NCI-H345 treated with DMSO at 0.1 percent for 48 hours (cell line): Measurements from ENCODE around the gene RCBTB2.
A peak's percentile ranks its signal among the peaks of the same experiment; 100 is the strongest.
"Not testable (repeated sequence)": the region's sequence is repeated elsewhere in the genome, so short reads cannot be mapped to it uniquely, and the experiment has no call there.

Experiments
- DNase-seq: peaks from one replicate; lab custom pipeline; 2025; ENCODE audit not compliant: unreplicated experiment; lab: John Stamatoyannopoulos, UW

The RCBTB2 gene

DNA sequence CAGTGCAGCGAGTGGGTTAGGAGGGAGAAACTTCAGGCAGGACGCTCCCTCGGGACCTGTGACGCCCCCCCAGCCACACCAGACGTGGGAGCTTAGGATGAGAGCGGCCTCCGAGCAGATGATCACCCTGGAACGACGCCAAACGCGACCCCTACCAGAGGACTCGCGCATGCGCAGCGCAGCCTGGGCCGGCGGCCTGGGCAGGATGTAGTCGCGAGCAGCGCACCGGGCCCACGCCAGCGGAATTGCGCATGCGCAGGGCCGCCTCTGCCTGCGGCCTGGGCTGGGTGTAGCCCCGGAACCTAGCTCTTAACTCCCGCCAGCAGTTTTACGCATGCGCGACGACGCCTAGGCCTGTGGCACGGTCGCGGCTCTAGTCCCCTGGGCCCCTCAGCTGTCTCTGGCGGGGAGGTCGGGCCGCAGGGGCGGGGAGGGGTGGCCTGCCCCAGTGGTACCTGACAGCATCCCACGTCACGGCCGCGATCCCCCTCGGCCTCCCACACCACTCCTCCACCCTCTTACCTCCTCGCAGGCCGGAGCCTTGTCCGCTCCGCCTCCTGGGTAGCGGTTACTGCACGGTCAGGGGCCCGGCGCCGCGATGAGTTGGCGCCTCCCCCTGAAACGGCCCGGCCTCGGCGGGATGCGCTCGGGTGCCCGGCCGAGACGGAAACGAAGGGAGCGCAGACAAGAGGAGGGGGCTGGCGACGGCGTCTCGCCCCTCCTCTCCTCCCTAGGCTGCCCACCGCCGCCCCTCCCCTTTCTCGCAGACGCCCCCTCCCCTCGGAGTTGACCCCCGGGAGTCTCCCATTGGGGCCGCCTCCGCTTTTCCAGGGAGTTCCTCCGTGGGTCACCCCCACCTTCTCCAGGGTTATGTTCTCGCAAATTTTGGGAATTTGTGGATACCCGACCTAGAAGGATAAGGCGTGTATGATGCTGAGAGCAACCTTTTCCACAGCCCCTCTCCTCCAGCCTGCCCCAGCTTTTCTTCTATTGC, at the start of gene RCBTB2:
Gene RCBTB2 (minus strand): TSS at position 575 of the 994 bp plus-strand sequence. CDS start 11,141 bp downstream, outside the sequence.
- peak; percentile 47 for DNase-seq

DNA sequence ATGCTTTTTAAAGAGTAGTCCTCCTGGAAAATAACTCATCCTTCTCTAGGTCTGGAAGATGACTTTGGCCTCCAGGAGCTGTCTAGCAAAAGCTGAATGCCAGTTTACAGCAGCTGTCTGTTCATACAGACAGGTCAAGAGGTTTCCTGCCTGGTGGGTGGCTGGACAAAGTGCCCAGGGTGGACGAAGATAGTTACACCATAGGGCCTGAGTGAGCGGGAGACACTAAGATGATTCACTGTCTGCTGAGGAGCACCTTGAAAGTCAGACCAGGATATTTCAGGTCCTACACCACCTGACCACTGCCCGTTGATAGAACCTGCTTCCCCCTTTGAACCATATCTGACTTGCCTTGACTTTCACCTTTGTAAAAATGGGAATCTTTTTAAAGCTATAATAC, 49.2 kb upstream of the RCBTB2 start:
- DNase-seq: no peak

DNA sequence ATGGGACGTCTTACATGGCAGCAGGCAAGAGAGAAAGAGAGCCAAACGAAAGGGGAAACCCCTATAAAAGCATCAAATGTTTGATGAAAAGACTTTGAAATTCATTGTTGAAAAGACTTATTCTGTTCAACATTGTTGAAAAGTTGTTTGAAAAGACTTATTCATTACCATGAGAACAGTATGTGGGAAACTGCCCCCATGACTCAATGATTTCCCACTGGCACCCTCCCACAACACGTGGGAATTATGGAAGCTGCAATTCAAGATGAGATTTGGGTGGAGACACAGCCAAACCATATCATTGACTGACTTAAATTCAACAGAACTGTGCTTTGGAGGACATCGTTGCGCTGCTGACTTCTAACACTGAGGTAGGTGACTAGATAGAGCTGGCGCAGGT, 48.0 kb upstream of the RCBTB2 start:
- DNase-seq: no peak

DNA sequence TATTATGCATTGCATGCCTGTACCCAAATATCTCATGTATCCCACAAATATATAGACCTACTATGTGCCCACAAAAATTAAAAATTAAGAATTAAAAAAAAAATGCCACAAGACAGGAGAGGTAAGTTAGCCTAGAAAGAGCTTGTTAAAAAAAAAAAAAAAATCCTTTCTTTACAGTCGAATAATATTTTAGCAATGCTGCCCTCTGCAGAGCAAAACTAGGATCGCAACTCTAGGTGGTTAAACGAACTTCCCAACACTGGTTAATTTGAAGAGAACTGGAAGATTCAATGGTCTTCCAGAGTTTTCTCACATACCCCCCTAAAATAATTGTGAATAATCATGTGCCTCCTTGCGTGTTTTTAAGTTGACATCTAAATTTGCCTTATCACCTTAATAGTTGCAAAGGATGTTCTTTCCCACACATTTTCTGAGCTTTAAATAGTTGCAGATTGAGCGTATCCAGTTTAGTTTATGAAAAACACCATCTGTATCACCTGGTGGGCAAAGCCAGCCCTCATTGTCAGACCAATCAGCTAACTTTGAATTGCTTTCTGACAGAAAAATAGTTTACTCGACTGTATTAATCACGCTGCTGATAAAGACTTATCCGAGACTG, 47.4 kb upstream of the RCBTB2 start:
- peak; percentile 0 for DNase-seq

DNA sequence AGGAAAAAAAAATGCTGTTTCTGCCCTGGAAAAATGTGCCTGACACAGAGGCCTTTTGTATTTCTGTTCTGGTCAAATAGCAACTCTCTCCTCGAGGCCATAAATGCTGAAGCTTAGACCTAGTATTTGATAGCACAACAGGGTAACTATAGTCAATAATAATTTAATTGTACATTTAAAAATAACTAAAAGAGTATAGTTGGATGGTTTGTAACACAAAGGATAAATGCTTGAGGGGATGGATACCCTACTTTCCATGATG, 47.0 kb upstream of the RCBTB2 start:
- DNase-seq: not testable (repeated sequence)

DNA sequence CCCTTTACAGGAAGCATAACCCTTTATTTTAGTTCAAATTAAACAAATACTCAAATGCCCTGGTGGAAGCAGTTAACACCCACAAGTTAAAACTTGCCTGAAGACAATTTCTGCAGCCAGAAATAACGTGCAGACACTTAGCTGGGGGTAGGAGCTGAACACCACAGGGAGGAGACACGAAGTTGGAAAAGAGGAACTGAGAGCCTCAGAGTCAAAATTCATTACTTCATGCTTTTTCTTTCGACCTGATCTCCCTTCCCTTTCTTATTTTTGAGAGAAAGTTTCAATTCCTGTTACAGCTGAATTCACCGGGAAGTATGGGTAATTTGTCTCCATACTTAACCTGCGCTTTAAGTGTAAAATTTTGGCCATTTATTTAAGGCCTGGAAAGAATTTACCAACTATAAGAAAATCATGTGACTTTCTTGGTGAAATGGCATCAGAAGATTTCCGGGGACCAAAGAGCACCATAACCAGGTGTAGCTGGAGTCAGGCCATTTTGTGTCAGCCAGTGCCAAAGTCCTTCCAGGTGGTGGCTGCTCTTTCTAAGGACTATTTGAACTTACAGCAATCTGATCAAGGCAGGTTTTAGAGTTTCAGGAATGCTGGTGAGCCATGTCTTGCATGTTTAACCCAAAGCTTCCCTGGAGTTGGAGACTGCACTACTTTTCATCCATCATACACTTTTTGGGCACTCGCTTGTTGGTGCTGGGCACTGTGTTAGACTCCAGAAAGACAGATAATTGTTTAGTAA, 46.5 kb upstream of the RCBTB2 start:
- DNase-seq: no peak

DNA sequence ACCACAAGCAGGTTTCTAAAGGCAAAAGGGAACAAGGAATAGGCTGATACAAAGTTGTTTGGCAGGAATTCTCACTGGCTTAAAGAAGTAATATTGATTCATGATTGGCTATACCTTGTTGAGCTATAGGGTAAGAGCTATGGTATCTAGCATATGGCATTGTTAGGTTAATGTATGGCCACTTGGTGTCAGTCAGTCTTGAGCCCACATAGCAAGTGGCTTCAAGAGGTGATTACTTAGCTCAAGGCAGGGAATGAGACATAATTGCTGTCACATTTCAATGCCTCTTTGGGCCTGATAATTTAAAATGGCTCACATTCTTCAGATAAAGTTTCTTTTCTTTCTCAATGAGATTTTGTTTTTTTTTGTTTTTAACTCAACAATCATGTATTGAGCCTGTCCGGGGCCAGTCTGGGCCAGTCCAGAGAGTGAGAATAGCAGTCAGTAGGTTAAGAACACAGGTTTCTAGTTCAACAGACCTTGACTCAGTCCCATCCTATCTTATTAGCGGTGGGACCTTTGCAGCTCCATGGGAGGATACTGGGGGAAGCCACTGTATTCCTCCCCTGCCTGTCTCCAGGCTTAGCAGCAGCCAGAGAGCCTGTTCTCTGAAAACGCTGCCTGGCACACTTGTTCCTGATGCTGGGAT, 45.8 kb upstream of the RCBTB2 start:
- DNase-seq: no peak

DNA sequence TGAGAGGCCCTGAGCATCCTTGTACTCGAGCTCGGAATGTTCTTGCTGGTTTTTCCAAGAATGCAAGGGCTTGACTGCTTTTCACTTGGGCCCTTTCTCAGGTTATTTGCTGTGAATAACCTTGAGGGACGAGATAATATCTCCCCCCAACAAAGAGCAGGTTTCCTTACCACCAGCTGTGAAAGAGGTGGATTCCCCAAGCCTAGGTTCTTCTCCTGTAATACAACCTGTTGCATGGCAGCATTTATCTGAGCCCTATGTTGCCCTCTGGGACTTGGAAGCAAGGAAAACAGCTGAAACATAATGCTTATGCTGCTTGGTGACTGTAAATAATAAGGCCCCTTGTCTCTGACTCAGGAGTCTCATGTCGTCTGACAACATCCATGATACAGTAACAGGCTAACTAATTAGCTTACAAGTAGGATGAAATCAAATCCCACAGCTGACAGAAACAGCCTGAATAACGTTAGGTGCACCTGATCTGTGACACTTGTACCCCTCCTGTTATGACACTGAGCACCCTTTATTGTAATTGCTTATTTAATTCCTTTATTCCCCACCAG, 43.6 kb upstream of the RCBTB2 start:
- no peak for DNase-seq

DNA sequence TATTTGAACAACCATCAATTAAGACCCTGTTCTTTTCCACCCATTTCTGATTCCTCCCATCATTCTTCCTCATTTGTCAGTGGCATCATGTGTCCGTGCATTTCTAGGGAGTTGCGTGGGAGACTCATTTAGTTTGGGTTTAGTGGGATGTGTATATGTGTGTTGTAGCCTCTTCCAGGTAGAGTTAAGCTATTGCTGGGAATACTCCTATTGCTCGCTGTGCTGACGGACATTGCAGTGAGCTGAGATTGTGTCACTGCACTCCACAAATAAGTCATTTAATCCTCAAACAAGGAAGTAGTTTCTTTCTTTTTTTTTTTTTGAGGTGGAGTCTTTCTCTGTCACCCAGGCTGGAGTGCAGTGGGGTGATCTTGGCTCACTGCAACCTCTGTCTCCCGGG, 42.2 kb upstream of the RCBTB2 start:
- no peak for DNase-seq

DNA sequence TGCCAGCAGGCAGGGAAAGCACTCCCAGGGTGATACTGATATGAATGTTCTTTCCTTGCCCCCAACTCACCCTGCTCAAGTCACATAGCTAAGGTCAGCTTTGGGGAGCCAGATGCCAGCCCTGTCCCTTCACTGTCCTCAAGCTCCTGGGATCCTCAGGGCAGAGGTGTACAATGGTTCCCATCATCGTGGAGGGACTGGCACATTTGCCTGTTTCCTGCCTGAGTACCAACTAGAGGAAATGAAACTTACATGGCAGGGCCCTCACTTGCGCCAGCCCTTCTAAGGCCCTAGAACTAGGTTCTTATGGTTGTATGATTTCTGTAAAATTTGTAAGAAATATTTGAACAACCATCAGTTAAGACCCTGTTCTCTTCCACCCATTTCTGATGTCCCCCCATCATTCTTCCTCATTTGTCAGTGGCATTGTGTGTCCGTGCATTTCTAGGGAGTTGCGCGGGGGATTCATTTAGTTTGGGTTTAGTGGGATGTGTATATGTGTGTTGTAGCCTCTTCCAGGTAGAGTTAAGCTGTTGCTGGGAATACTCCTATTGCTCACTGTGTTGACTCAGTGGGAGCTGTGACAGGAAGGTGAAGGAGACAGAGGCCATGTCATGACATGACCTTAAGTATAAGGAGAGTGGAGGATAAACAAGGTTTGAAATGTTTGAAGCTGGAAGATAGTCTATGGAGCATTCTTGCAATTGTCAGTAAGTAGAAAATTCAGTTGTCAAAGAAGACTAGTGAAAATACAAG, 41.3 kb upstream of the RCBTB2 start:
- DNase-seq: no peak

DNA sequence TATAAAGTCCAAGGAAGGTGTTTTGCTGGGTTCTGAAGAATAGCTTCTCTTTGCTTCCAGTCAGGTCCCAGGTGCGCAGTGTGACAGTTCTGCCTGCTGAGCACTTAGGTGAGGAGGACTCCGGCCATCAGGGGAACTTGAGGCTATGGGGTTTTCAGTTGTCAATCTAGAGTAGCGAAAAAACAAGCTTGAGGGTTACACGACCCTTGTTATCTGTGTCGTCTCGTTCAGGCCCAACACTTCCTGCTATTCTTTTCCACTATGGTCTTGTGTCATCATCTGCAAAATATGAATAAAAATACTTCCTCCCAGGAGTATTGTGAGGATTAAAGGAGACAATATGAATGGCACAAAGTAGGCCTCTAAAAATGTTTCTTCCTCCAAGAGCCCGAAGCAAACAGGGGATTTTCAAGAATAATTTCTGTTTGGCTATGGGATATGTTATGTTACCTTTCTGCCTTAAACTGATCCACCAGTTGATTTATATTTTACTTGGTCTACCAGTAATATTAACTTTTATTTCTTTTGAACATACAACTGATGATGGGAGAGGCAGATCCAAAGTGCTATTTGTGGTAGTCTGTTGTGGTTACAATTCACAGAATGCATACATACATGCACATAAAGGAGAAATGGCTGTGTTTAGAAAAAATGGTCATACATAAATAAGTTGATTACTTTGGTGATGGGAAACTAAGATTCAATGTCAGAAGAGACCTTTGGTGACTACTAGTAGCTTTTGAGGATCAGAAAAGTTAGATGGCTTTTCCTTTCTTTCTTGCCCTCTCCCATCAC, 40.5 kb upstream of the RCBTB2 start:
- DNase-seq: no peak

DNA sequence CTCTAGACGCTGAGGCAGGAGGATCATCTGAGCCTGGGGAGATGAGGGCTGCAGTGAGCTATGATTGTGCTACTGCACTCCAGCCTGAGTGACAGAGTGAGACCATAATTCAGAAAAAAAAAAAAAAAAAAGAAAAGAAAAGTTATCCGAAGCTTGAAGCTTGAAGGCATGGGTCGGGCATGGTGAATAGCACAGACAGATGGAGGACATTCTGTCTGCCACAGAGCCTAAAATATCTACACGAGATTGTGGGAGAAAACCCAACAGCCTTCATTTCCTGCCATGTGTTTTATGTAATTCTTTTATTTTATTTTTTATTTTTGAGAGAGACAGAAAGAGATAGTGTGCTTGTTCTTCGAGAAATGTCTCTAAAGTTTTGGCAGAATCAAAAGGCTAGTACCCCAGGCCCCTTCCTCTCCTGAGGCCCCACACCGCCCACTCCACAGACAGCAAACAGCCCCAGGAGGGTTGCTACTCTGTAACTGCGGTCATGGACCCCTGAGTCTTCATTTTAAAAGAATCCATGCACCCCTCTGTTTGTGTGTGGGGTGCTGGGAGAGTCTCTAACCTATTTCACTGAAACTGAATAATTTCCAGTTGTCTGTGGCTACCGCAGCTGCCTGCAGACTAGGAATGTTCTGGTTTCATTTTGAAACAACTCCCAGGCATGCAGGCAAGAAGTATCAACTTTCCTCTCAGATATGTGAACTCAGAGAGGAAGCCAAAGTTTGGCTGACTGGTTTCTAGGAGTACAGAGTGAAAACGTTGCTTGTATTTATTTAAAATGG, 38.4 kb upstream of the RCBTB2 start:
- no peak for DNase-seq

DNA sequence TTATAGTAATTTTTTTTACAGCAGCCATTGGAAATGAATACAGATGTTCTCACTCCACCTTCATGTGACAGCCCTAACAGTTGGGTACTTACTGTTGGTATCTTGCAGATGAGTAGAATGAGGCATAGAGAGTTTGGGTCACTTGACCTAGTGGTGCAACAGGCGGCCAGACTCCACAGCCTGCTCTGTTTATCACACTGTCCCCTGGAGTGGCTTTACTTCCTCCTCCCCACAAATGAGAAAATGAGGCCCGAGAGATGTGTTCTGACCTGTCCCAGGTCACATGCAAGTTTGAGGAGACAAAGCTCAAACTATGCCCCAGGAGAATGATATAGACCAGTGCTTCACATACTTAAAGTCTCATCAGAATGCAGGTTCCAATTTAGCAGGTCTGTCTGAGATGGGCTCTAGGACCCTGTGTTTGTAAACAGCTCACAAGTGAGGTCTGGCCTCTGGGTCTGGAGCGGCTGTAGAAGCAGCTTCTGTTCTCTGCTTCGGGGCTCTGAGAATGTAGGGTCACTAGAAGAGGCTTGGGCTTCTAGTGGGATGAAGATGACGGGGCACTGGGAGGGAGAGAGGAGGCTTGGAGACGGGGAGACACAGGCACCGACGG, 37.4 kb upstream of the RCBTB2 start:
- DNase-seq: no peak

DNA sequence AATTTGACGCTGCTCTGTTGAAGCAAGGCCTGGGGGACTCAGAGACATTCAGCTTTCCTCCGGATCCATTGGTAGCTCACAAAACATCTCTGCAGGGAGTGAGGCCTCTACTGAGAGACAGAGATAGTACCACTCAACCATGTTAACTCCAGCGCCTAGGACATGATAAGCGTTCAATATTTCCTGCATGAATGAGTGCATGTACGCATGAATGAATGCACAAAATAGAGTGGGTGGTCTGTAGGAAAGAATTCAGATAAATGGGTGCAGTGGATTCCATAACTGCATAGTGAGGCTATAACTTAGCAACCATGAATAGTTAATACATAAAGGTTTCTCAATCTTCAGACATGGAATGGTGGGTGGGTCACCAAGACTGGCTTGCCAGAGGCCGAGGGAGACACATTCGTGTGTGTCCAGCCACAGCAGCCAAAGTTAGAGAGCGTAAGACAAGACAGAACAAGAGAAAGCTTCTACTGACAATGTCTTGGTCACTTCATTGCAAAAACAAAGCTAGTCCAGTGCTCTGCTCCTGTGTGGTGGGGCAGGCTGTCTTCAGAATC, 36.3 kb upstream of the RCBTB2 start:
- DNase-seq: no peak

DNA sequence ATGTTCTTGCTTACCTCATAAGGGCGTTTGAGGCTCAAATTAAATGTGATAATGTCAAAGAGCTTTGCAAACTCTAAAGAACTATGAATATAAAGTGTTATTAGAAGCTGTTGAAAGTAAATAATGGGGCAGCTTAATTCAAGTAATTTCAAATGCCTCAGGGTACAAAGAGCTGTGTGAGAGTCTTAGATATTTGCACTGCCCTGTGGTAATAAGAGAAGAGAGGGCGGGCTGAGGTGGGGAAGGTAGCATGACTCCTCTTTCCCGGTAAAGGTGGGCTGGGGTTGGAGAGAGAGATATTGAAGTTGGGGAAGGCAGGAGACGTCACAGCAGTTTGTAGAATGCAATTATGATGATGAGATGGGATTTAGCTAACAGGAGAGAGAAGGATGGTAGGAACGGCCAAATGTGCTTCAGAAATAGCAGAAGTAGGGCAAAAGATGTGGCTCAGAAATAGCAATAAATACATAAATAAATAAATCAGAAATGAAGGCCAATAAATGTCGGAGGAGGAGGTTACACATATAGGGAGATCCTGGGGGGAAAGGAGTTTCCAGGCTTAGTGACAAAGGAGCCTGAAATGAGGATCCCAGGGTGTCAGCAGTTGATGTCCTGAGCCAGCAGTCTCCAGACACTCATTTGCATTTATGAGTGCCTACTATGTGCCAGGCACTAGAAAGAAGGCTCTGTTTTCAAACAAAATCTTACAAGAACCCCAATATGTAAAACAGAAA, 35.7 kb upstream of the RCBTB2 start:
- no peak for DNase-seq

DNA sequence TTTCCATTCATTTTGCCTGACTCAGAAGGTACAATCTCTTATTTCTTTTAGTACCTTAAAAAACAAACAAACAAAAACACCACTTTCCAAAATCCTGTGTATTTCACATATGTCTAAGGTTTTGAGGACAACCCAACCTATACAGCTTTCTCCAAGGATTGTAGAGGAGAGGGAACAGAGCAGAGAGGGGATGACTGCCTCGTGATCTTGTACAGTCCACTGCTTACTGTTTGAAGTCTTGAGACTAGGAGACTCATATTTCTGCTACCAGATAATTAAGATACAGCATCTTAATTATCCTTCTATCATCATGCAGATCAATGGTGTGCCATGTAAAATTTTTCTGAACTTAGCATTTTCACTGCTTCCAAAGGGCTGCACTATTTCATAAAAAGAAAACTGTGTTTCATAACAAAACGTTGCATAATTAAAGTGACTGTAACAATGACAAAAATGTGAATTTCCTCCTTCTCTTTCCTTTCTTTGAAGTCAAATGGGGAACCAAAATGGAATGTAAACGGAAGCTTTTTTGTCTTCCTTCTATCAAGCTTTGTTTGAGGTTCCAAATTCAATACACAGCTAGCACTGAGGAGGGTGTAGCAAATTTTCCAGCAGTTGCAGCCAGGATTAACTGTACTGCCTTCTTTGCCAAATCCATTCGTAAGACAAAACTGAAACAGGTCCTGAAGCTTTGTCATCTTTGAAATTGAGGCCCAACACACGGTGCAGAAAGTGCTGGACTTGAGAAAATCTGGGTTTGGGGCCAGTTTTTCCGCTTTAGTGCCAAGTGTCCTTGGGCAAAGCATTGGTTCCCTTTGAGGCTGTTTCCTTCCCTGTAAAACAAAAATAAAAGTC, 34.9 kb upstream of the RCBTB2 start:
- no peak for DNase-seq
